Measurements from ENCODE around the gene LOXHD1.

GRCh38 chr18:46435031-46435430, 222.0 kb downstream of the LOXHD1 start:
- no peak for TF ChIP-seq POLR2AphosphoS5 (IDR thresholded peaks at IDR 0.05; ENCODE audit: low read length)
- no peak for TF ChIP-seq EZH2 (IDR thresholded peaks at IDR 0.05; ENCODE audit: borderline replicate concordance, control insufficient read depth, low read depth, low read length)
- no peak for TF ChIP-seq NFIC (IDR thresholded peaks at IDR 0.05; ENCODE audit: low read depth, low read length)
- TF ChIP-seq, protein P1, sequence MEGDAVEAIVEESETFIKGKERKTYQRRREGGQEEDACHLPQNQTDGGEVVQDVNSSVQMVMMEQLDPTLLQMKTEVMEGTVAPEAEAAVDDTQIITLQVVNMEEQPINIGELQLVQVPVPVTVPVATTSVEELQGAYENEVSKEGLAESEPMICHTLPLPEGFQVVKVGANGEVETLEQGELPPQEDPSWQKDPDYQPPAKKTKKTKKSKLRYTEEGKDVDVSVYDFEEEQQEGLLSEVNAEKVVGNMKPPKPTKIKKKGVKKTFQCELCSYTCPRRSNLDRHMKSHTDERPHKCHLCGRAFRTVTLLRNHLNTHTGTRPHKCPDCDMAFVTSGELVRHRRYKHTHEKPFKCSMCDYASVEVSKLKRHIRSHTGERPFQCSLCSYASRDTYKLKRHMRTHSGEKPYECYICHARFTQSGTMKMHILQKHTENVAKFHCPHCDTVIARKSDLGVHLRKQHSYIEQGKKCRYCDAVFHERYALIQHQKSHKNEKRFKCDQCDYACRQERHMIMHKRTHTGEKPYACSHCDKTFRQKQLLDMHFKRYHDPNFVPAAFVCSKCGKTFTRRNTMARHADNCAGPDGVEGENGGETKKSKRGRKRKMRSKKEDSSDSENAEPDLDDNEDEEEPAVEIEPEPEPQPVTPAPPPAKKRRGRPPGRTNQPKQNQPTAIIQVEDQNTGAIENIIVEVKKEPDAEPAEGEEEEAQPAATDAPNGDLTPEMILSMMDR (IDR thresholded peaks at IDR 0.05 in 2 of 3, conservative IDR thresholded peaks at IDR 0.05 in 1 of 3; ENCODE audit: control insufficient read depth in 2 of 3, extremely low read depth in 1 of 3, insufficient read depth in 1 of 3, low read depth in 3 of 3, low read length in 3 of 3): no peak
- TF ChIP-seq KDM1A (IDR thresholded peaks at IDR 0.05; ENCODE audit: borderline replicate concordance): no peak
- TF ChIP-seq MYC (IDR thresholded peaks at IDR 0.05; ENCODE audit: insufficient read depth, insufficient read length, insufficient replicate concordance, low read length, severe bottlenecking): no peak
- no peak for TF ChIP-seq TAF1 (IDR thresholded peaks at IDR 0.05; ENCODE audit: borderline replicate concordance, low read depth, low read length)
- TF ChIP-seq CEBPB (IDR thresholded peaks at IDR 0.05; ENCODE audit: borderline replicate concordance in 1 of 2, low read depth in 2 of 2, low read length in 2 of 2): no peak
- no peak for TF ChIP-seq YY1 (IDR thresholded peaks at IDR 0.05; ENCODE audit: low read depth, low read length)
- no peak for TF ChIP-seq FOXM1 (IDR thresholded peaks at IDR 0.05; ENCODE audit: low read depth, low read length)

All from GM12878 (cell line).